NT2/D1 (cell line): ENCODE measurements around the gene ACSM5.
"Not testable (repeated sequence)": the region's sequence is repeated elsewhere in the genome, so short reads cannot be mapped to it uniquely, and the experiment has no call there.

ENCODE experiments used
- DNase-seq: peaks from one replicate; pipeline ENCODE4 v3.0.0-alpha.2; 2011; ENCODE audit warnings: low read depth, low spot score
- H3K27me3 ChIP-seq: 2 replicates; pipeline ENCODE4 v1.6.0; 2011; ENCODE audit warnings: mild to moderate bottlenecking; ENCODE audit not compliant: insufficient read length, insufficient read depth
- H3K36me3 ChIP-seq: 2 replicates; pipeline ENCODE4 v1.6.1; 2011; ENCODE audit warnings: mild to moderate bottlenecking, low read length, mixed read lengths; ENCODE audit not compliant: insufficient read depth, insufficient read length
- H3K4me1 ChIP-seq: 2 replicates; pipeline ENCODE4 v1.5.1; 2011; ENCODE audit not compliant: insufficient read depth, insufficient read length
- H3K4me3 ChIP-seq: 2 replicates; pipeline ENCODE4 v1.5.1; 2011; ENCODE audit warnings: low read depth; ENCODE audit not compliant: insufficient read length
- H3K9ac ChIP-seq: 2 replicates; pipeline ENCODE4 v1.6.0; 2011; ENCODE audit warnings: low read depth; ENCODE audit not compliant: insufficient read length
- H3K9me3 ChIP-seq: 2 replicates; pipeline ENCODE4 v1.5.1; 2011; ENCODE audit warnings: mild to moderate bottlenecking, low read length; ENCODE audit not compliant: insufficient read depth
- SUZ12 ChIP-seq: IDR thresholded peaks from 2 replicates; pipeline ENCODE4 v1.6.1; 2011; ENCODE audit not compliant: insufficient read length, insufficient read depth; ENCODE audit errors: extremely low read depth
- YY1 ChIP-seq: IDR thresholded peaks from 2 replicates; pipeline ENCODE4 v1.6.1; 2011; ENCODE audit not compliant: insufficient read length, insufficient read depth
- ZNF274 ChIP-seq: IDR thresholded peaks from 2 replicates; pipeline ENCODE4 v1.6.1; 2011; ENCODE audit warnings: mild to moderate bottlenecking, low read depth, low read length

ACSM5 gene

GRCh38 chr16:20401066-20401465 lies 8.3 kb upstream of the ACSM5 start:
- DNase-seq: no peak
- no peaks in the 10 kb centered on the region for H3K9me3 ChIP-seq

GRCh38 chr16:20401475-20402016 lies 7.8 kb upstream of the ACSM5 start:
- DNase-seq: no peak
- Histone ChIP-seq H3K9ac (no peak overlapping the region), H3K4me3 (no peak overlapping the region), H3K4me1 (peaks cover 9% of the 10 kb centered on the region), H3K36me3 (no peaks in the 10 kb centered on the region), H3K9me3 (no peaks in the 10 kb centered on the region), H3K27me3 (no peaks in the 10 kb centered on the region)
- TF ChIP-seq YY1 (no peak), SUZ12 (no peak), ZNF274 (no peak)

More at GRCh38 chr16:20401066-20401465, 8.3 kb upstream of the ACSM5 start:
- Histone ChIP-seq H3K9ac (no peak overlapping the region), H3K4me3 (no peak overlapping the region), H3K36me3 (no peaks in the 10 kb centered on the region), H3K27me3 (no peaks in the 10 kb centered on the region), H3K4me1 (peaks cover 9% of the 10 kb centered on the region)
- TF ChIP-seq YY1 (no peak), ZNF274 (no peak), SUZ12 (no peak)

GRCh38 chr16:20402651-20403050 lies 6.7 kb upstream of the ACSM5 start:
- Histone ChIP-seq H3K36me3 (no peaks in the 10 kb centered on the region), H3K4me3 (no peak overlapping the region), H3K27me3 (no peaks in the 10 kb centered on the region), H3K9ac (no peak overlapping the region), H3K9me3 (no peaks in the 10 kb centered on the region), H3K4me1 (peaks cover 9% of the 10 kb centered on the region)
- TF ChIP-seq ZNF274: no peak
- no peak for TF ChIP-seq YY1
- TF ChIP-seq SUZ12: no peak
- no peak for DNase-seq

GRCh38 chr16:20404637-20405036 lies 4.7 kb upstream of the ACSM5 start, which contains the start of gene PDILT:
Gene PDILT, minus strand, starts transcription at chr16:20404737. Its CDS starts 5,437 bp downstream, at chr16:20399300.
- Histone ChIP-seq H3K9ac (no peak within 1 kb of the TSS), H3K9me3 (no peaks in the 10 kb centered on the region)

GRCh38 chr16:20410121-20410723 lies 888 bp downstream of the ACSM5 start:
- DNase-seq: no peak
- Histone ChIP-seq H3K4me3 (no peak overlapping the region), H3K4me1 (no peaks in the 10 kb centered on the region), H3K36me3 (no peaks in the 10 kb centered on the region), H3K9ac (no peak overlapping the region), H3K9me3 (0 out of 2 replicates have a peak, but pooled peaks cover 6% of the 10 kb centered on the region), H3K27me3 (no peaks in the 10 kb centered on the region)
- no peak for TF ChIP-seq ZNF274
- TF ChIP-seq YY1: no peak
- no peak for TF ChIP-seq SUZ12

More at GRCh38 chr16:20404637-20405036, 4.7 kb upstream of the ACSM5 start, which contains the start of gene PDILT:
- Histone ChIP-seq H3K36me3 (no peaks in the 10 kb centered on the region), H3K27me3 (no peaks in the 10 kb centered on the region), H3K4me1 (peaks cover 9% of the 10 kb centered on the region), H3K4me3 (no peak within 1 kb of the TSS)
- DNase-seq: no peak
- TF ChIP-seq SUZ12 (no peak), ZNF274 (no peak), YY1 (no peak)

- H3K36me3 ChIP-seq: no peaks in the 10 kb centered on the region
- TF ChIP-seq ZNF274: no peak
- no peak for TF ChIP-seq YY1
- TF ChIP-seq SUZ12: no peak
- H3K27me3 ChIP-seq: no peaks in the 10 kb centered on the region
- H3K4me1 ChIP-seq: no peaks in the 10 kb centered on the region
- no peak overlapping the region for H3K4me3 ChIP-seq
- 0 out of 2 replicates have a peak, but pooled peaks cover 6% of the 10 kb centered on the region for H3K9me3 ChIP-seq
- H3K9ac ChIP-seq: no peak overlapping the region
- no peak for DNase-seq
Measured at GRCh38 chr16:20411055-20411454, 1.7 kb downstream of the ACSM5 start.

GRCh38 chr16:20415541-20415940 lies 6.2 kb downstream of the ACSM5 start:
- Histone ChIP-seq H3K9me3 (0 out of 2 replicates have a peak, but pooled peaks cover 6% of the 10 kb centered on the region), H3K9ac (no peak overlapping the region), H3K4me3 (no peak overlapping the region), H3K27me3 (no peaks in the 10 kb centered on the region), H3K4me1 (no peaks in the 10 kb centered on the region), H3K36me3 (no peaks in the 10 kb centered on the region)
- no peak for DNase-seq
- TF ChIP-seq ZNF274: no peak
- no peak for TF ChIP-seq YY1
- TF ChIP-seq SUZ12: no peak

GRCh38 chr16:20419093-20419492 lies 9.8 kb downstream of the ACSM5 start:
- not testable (repeated sequence) for H3K4me3 ChIP-seq, H3K4me1 ChIP-seq, H3K9me3 ChIP-seq, DNase-seq, H3K9ac ChIP-seq, H3K27me3 ChIP-seq, H3K36me3 ChIP-seq

- not testable (repeated sequence) for H3K36me3 ChIP-seq, DNase-seq, H3K4me3 ChIP-seq, H3K9me3 ChIP-seq, H3K27me3 ChIP-seq, H3K4me1 ChIP-seq, H3K9ac ChIP-seq
Measured at GRCh38 chr16:20421748-20422147, 12.4 kb downstream of the ACSM5 start.

- DNase-seq, H3K9ac ChIP-seq, H3K4me1 ChIP-seq, H3K9me3 ChIP-seq, H3K36me3 ChIP-seq, H3K4me3 ChIP-seq, H3K27me3 ChIP-seq: not testable (repeated sequence)
Measured at GRCh38 chr16:20423772-20424128, 14.4 kb downstream of the ACSM5 start.
